Osteocyte (in vitro differentiated cells): ENCODE results near the gene DNAH14. TPM values are rescaled to one million over a fixed set of nuclear protein-coding genes. Genes with fewer than 3 reads are reported as not detected.

Source experiments
- DNase-seq: peaks from one replicate; pipeline ENCODE4 v3.0.0; 2021; ENCODE audit warnings: mixed read lengths; ENCODE audit not compliant: unreplicated experiment; ENCODE audit errors: extremely low spot score
- H3K27ac Mint-ChIP-seq: one replicate; pipeline ENCODE4 v1.8.0; 2021; ENCODE audit warnings: mild to moderate bottlenecking, mixed read lengths; ENCODE audit not compliant: unreplicated experiment
- H3K27me3 Mint-ChIP-seq: one replicate; pipeline ENCODE4 v1.8.0; 2021; ENCODE audit warnings: mixed read lengths; ENCODE audit not compliant: unreplicated experiment
- H3K36me3 Mint-ChIP-seq: one replicate; pipeline ENCODE4 v1.8.0; 2021; ENCODE audit warnings: mixed read lengths; ENCODE audit not compliant: unreplicated experiment
- H3K4me1 Mint-ChIP-seq: one replicate; pipeline ENCODE4 v1.8.0; 2021; ENCODE audit warnings: mixed read lengths; ENCODE audit not compliant: unreplicated experiment
- H3K4me3 Mint-ChIP-seq: one replicate; pipeline ENCODE4 v1.8.0; 2021; ENCODE audit warnings: mild to moderate bottlenecking, moderate library complexity, mixed read lengths; ENCODE audit not compliant: unreplicated experiment
- H3K9me3 Mint-ChIP-seq: one replicate; pipeline ENCODE4 v1.8.0; 2021; ENCODE audit warnings: mixed read lengths; ENCODE audit not compliant: unreplicated experiment
- CTCF ChIP-seq: fragments of 200-600 bp; sonication (generic); IDR thresholded peaks from 2 replicates; pipeline ENCODE4 v1.5.0; 2021; ENCODE audit warnings: antibody characterized with exemption, mild to moderate bottlenecking, moderate library complexity
- total RNA-seq: library from RNA; stranded (reverse); gene quantifications from 2 replicates; pipeline ENCODE4 v1.2.1, GENCODE V29; 2021

DNAH14 gene
- total RNA-seq, 1 donor from 2014 or later, result 14.3 TPM

DNA sequence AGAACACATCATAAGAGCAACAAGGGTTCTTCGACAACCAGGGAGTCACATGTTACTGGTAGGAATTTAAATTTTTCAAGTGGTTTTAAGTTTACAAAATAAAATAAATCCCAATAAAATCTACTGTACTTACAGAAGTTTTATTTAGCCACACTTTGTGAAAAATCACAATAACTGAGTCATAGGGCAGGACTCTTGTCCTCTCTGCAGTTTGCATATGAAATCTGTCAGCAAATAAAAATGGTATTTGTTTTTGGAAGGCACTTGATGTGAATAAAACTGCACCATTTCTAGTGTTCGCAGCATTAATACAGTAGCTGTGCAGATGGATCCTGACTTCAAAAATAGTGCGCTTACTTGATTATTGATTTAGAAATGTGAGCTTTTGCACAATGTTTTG lies 348.0 kb downstream of the DNAH14 start:
- no peak overlapping the region for H3K4me3 Mint-ChIP-seq
- DNase-seq, result no peak
- no peaks in the 10 kb centered on the region for H3K27me3 Mint-ChIP-seq
- H3K9me3 Mint-ChIP-seq, result peaks cover 16% of the 10 kb centered on the region
- no peak overlapping the region for H3K27ac Mint-ChIP-seq
- peaks cover 2% of the 10 kb centered on the region for H3K36me3 Mint-ChIP-seq
- TF ChIP-seq CTCF, result no peak
- no peaks in the 10 kb centered on the region for H3K4me1 Mint-ChIP-seq

GRCh38 chr1:225280563-225280962 lies 351.1 kb downstream of the DNAH14 start:
- Mint-ChIP-seq H3K36me3 (peaks cover 2% of the 10 kb centered on the region), H3K4me3 (no peak overlapping the region), H3K9me3 (peaks cover 16% of the 10 kb centered on the region), H3K27me3 (peaks cover 6% of the 10 kb centered on the region), H3K27ac (no peak overlapping the region), H3K4me1 (no peaks in the 10 kb centered on the region)
- no peak for TF ChIP-seq CTCF
- DNase-seq, result no peak

DNA sequence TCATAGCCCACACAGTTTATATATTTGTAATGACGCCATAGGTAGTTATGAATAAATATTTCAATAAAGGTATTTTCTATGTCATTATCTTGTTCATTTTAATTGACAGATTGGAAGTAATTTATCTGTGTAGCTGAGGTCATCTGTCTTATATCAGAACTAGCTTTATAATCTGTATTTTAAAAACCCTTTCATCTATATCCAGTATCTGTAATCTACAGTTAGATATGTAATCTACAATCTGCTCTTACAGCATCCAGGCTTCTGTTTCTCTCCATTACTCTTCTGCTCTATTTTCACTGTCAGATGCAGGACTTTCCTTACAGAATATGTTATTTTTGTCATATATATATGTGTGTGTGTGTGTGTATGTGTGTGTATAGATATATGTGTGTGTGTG lies 360.8 kb downstream of the DNAH14 start:
- DNase-seq, result no peak
- no peak overlapping the region for H3K27ac Mint-ChIP-seq
- no peak overlapping the region for H3K4me3 Mint-ChIP-seq
- peaks cover 33% of the 10 kb centered on the region for H3K27me3 Mint-ChIP-seq
- TF ChIP-seq CTCF, result no peak
- no peaks in the 10 kb centered on the region for H3K36me3 Mint-ChIP-seq
- H3K4me1 Mint-ChIP-seq, result no peaks in the 10 kb centered on the region
- H3K9me3 Mint-ChIP-seq, result peaks cover 19% of the 10 kb centered on the region

DNA sequence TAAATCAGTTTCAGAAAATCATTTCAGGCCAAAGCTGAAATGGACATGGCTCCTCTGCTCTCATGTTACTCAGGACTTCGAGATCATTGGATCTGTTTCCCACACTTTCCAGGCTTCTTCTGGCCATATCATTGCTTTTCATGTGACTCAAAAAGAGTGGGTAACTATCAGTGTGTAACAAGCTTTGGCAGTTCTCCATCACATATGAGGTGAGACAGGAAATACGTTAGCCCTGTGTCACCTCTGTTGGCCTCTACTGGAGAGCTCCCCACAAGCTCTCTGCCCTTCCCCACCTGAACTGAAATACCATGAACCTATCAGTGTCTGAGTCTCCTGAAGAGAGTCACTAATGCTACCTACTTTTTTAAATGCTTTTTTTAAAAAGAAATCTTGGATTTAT lies 370.1 kb downstream of the DNAH14 start:
- Mint-ChIP-seq H3K9me3 (peaks cover 7% of the 10 kb centered on the region), H3K27ac (no peak overlapping the region), H3K4me3 (no peak overlapping the region), H3K4me1 (no peaks in the 10 kb centered on the region), H3K36me3 (no peaks in the 10 kb centered on the region), H3K27me3 (peaks cover 11% of the 10 kb centered on the region)
- DNase-seq, result no peak
- TF ChIP-seq CTCF, result no peak

DNA sequence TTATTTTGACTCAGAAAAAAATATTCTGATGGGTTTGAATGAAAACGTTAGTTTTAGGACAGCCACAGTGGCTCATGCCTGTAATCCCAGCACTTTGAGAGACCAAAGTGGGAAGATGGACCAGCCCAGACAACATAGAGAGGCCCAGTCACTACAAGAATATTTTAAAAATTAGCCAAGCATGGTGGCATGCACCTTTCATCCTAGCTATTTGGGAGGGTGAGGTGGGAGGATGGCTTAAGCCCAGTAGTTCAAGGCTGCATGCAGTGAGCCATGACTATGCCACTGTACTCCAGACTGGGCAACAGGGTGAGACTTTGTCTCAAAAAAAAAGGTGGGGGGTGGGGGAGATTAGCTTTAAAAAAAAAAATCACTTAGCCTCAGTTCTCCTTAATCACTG lies 370.9 kb downstream of the DNAH14 start:
- H3K4me3 Mint-ChIP-seq, result no peak overlapping the region
- DNase-seq, result no peak
- peaks cover 11% of the 10 kb centered on the region for H3K27me3 Mint-ChIP-seq
- H3K4me1 Mint-ChIP-seq, result no peaks in the 10 kb centered on the region
- no peak for TF ChIP-seq CTCF
- peaks cover under 1% of the 10 kb centered on the region for H3K9me3 Mint-ChIP-seq
- no peak overlapping the region for H3K27ac Mint-ChIP-seq
- no peaks in the 10 kb centered on the region for H3K36me3 Mint-ChIP-seq
